Measurements from ENCODE around the gene PKHD1.

PKHD1 gene

DNA sequence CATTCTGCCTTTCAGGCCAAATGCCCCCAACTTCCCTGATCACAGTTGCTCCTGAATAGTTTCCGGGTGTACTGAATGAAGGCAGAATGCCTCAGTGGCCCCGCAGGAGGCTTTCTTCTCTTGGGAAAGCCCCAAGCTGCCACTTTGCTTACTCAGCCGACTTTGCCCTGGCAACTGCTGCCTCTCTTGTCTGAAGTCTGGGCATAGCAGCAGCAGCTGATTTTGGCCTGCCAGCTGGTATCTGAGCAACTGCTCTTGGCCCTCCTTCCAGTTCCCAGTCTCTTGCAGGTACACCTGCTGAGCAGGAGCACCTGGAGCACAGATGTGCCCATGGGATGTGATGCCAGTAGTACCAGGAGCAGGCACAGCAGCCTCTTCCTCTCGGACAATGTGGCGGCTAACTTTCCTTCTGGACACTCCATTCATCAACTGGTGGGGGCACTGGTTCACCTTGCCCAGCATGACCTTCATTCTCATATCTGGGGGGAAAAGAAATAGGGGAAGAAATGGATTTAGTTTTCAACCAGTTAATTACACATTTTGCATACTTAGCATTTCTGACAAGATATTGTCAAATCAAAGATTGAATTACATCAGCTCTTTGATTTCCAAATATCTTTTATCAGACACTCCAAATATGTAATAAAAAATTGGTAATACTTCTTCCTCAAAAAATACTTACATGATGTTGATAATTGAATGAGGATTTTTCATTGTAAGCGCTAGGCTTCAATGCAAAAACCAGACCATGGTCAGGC, 468.2 kb downstream of the PKHD1 start:
- no peak for DNase-seq (ENCODE audit: low spot score)

GRCh38 chr6:51618563-51618962, 468.9 kb downstream of the PKHD1 start:
- no peak for DNase-seq (ENCODE audit: low spot score)

GRCh38 chr6:51617751-51618150, 469.7 kb downstream of the PKHD1 start:
- DNase-seq (ENCODE audit: low spot score), result no peak

DNA sequence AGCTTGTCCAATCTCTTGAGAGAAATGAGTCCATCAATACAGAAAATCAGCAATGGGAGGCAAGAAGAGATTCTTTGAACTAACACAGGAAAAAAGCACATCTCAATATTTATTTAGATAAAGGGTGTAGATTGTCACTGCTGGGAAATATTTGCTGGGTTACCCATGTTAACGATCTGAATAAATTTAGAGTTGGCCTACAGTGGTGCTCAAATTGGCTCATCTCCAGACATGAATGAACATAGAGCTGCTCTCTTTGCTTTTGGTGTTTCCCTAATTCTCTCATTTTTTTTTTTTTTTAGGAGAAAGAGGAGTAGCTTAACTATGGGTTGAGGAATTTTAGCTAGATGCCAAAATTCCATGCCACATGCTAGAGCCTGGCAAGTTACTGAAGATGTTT, 471.2 kb downstream of the PKHD1 start:
- no peak for DNase-seq (ENCODE audit: low spot score)

DNA sequence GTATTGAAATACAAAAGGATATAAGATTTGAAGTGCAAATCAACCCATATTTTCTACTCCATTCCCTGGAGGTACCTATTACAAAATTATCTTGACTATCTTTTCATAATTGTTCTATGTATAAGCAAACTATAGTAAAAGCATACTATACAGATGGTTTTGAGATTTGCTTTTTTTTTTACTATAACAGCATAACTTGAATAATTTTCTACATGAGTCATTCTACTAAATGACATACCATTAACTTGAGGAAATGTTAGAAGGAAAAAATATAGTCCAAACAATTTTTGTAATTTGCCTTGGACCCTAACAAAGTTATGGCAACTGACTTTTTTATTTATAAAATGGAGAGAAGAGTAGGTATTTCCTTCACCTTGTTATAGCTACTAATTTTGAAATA, 472.7 kb downstream of the PKHD1 start:
- no peak for DNase-seq (ENCODE audit: low spot score)

DNA sequence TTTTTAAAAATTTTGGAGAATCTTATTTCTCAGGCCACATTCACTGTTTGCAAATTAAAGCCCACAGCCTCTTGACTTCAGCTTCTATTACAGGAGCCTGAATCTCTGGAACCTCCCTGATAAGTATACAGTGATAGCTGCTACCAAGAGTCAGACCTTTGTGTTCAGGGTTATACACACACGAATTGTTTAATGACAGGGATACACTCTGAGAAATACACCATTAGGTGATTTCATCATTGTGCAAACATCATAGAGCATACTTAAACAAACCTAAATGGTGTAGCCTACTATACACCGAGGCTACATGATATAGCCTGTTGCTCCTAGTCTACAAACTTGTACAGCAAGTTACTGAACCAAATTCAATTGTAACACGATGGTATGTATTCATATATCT, 473.9 kb downstream of the PKHD1 start:
- no peak for DNase-seq (ENCODE audit: low spot score)

DNA sequence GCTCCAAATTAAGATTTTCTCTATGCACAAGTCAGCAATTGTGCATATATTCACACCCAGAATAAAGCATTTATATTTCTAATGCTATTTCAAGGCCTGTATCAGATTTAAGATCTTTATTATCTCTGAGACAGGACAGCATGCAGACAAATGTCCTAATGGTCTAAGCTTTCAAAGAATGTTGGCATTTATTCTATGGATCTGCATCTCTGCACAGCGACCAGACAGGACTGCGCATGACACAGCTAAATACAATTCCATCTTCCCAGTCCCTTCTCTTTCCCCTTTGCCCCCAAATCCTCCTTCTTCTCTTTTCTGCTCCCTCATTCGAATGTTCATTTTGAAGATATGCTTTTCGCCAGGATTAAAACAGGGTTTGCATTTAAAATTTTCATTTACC, 478.5 kb downstream of the PKHD1 start:
- no peak for DNase-seq (ENCODE audit: low spot score)

DNA sequence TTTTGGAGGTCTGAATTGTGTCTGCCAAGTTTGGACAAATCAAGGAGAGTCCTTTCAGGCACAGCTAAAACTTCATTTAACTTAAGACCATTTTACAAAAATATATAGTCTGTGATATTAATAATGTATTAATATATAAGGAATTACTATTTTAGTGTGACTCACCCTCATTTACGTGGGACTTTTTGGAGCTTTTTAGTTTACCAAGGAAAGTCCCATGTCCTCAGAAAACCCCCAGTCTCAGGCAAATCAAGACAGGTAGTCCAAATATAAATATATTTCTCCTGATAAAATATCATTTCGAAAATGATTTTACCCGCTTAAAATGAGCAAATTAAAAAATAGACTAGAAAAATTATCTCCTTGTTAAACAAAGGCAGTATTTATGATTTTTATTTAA, 479.0 kb downstream of the PKHD1 start:
- no peak for DNase-seq (ENCODE audit: low spot score)

GRCh38 chr6:51600514-51600913, 486.9 kb downstream of the PKHD1 start:
- DNase-seq (ENCODE audit: low spot score), result no peak

GRCh38 chr6:51598171-51598570, 489.2 kb downstream of the PKHD1 start:
- no peak for DNase-seq (ENCODE audit: low spot score)

DNA sequence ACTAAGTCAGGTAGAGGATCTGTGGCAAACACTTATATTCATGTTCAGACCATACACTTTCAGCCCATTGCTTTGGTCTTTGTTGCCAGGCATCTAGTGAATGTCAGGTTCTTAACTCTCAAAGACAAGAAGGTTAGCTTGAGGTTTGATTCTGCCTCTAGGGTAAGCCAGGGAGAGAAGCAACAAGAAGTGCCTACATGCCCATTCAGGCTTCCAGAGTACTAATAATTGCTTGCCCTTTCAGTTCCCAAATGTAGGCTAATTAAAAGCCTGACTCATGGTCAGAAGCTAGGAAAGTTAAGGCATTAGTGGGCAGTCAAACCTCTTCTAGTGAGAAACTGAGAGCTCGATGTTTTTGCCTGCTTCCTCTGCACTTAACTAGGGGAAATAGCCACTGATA, 492.4 kb downstream of the PKHD1 start:
- no peak for DNase-seq (ENCODE audit: low spot score)

DNA sequence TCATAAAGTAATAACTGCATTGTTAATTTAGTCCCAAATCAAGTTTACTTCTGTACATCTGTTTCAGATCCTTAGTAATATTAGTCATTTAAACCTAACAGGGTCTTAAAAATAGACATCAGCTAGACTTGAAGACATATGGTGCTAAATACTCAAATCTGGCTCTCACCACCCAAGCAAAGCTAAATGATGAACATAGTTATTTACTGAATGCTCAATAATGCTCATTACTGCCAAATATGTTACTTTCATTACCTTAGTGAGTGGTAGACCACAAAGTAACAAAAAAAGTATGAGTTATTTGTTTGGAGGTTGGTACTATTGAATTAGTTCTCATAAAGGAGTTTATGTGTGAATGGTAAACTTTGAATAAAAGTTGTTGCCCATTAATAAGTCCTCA, 502.1 kb downstream of the PKHD1 start:
- no peak for DNase-seq (ENCODE audit: low spot score)

GRCh38 chr6:51584163-51584562, 503.2 kb downstream of the PKHD1 start:
- no peak for DNase-seq (ENCODE audit: low spot score)

DNA sequence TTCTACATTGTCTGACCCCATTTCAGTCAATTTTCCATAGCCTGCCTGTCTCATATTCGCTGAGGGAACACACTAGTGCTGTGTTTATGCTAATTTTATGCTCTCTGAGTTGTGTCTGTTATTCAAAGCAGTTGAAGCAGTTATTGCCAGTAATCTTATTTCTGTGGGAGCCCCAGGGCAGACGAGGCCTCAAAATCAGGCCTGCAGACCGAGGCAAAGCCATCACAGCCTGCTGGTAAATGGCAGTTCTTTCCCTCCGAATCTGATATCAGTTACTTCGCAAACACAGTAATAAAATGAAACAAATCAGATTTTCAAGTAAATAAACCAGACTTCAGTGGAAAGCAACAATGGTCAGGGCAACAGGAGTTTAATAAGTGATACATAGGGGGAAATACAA, 508.4 kb downstream of the PKHD1 start:
- no peak for DNase-seq (ENCODE audit: low spot score)

DNA sequence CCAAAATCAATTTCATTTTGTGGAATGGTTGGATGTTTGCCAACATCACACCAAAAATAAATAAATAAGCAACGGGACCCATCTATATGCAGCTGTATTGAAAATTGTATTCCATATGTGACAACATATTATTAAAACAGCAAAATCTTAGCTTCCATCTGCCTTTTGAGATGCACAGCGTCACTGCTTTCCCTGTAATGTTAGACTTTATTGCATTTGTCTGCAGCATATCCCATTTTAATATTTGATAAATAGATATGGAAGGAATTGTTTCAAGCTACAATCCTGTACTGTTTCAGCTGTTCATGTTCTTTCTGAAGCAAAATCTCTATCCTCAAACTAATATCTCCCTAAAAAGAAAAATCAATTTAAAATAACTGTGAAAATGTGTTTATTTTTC, 509.1 kb downstream of the PKHD1 start:
- DNase-seq (ENCODE audit: low spot score), result no peak

- no peak for DNase-seq (ENCODE audit: low spot score)
Observed at GRCh38 chr6:51574040-51574439, 513.4 kb downstream of the PKHD1 start.

- DNase-seq (ENCODE audit: low spot score), result no peak
Observed at GRCh38 chr6:51571168-51571567, 516.2 kb downstream of the PKHD1 start.

DNA sequence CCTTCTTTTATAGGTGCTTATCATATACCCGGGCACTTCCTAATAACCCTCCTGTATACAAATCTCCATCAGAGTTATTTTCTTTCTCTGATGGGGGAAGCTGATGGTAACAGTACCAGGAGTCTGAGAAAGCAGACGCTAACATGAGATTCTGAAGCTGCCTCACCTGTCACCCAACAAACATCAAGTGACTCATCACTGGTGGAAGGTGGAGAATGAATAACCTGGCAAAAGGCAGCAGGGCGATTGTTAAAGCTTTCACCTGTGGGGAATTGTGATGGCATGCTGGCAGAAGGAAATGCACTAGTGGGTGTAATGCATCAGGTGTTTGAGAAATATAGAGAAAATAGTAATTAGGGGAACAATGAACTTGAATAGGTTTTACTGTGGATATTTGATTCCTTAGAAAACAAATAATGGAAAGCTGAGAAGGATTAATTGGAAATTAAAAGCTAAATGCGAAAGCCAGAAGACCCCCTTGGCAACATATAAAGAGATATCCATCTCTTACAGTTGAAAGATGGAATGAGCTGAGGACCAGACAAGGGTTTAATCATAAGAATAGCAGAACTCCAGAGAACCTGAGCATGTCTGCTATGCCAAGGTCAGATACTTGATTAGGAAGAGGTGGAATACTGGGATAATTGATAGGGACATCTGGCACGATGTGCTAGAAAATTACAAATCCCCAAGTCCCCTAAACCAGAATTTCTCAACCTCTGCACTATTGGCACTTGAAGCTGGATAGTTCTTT, 517.1 kb downstream of the PKHD1 start:
- no peak for DNase-seq (ENCODE audit: low spot score)

DNA sequence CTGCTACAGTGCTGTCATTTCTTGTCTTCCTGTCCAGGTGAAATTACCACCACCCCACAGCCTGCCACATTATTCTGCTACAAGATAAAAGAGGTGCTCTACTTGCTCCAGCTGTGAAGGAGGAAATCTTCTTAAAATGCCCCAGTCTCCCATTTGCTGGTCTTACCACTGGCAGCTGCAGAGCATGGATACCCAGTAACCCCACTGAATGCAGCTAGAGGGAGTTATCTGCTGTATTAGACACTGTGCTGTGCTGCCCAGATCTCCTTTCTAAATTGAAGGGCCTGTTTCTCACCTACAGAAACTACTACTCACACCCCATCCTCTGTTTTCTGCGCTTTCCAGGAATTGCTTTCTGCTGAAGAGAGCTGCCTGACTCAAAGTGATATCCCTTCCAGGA, 517.8 kb downstream of the PKHD1 start:
- DNase-seq (ENCODE audit: low spot score), result no peak

DNA sequence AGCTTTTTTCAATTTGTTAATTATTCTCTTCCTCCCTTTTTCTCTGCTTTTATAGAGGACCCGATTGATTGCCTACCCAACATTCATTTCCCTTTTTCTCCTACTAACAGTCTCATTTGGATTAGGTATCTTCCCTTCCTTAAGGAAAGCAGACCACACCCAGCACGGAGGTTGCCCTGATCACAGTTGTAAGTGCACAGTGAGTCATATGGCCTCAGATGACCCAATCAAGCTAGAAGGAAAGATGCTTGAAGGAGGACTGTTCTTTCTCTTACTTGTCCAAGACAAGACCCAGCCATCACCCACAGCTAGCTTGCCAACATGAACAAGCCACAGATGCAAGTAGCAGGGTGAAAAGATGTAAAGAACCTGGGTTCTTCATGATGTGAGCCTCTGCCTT, 518.6 kb downstream of the PKHD1 start:
- no peak for DNase-seq (ENCODE audit: low spot score)

- no peak for DNase-seq (ENCODE audit: low spot score)
Observed at GRCh38 chr6:51565472-51565871, 521.9 kb downstream of the PKHD1 start.
